Urinary bladder (tissue), 4 donors: Measurements from ENCODE around the gene MSX2. TPM values are rescaled to one million over a fixed set of nuclear protein-coding genes. Genes with fewer than 3 reads are reported as not detected.
A peak's percentile ranks its signal among the peaks of the same experiment; 100 is the strongest.

ENCODE experiments used
- DNase-seq: peaks from one replicate; pipeline ENCODE4 v3.0.0-alpha.2; 2015; ENCODE audit errors: extremely low spot score
- H3K27ac ChIP-seq: one replicate; pipeline ENCODE4 v1.5.1; 2013; ENCODE audit warnings: low read depth, mild to moderate bottlenecking, moderate library complexity
- H3K36me3 ChIP-seq: one replicate; pipeline ENCODE4 v1.6.1; 2013; ENCODE audit warnings: mild to moderate bottlenecking, moderate library complexity; ENCODE audit not compliant: insufficient read depth
- H3K4me1 ChIP-seq: one replicate; pipeline ENCODE4 v1.6.1; 2013; ENCODE audit warnings: mild to moderate bottlenecking, moderate library complexity; ENCODE audit not compliant: insufficient read depth
- H3K4me3 ChIP-seq: one replicate; pipeline ENCODE4 v1.5.1; 2013; ENCODE audit warnings: low read depth, low read length
- WGBS: extraction: QIAGEN DNeasy Blood & Tissue Kit; methylation state at CpG from one replicate; pipeline ENCODE4 v1.1.7; 2013; 5-methylcytosine and 5-hydroxymethylcytosine counted together
- polyA plus RNA-seq: library from polyadenylated mRNA; stranded (reverse); fragments of 200-250 nt; gene quantifications from one replicate; pipeline ENCODE4 v1.2.3, GENCODE V29; 2013
- total RNA-seq: library from RNA; depleted of rRNA; stranded (reverse); fragments of >200 nt; gene quantifications from one replicate; pipeline ENCODE4 v1.2.3, GENCODE V29; 2014
- donor health status: healthy with polysubstance abuse.
- donor health status: healthy.

Gene MSX2
- total and polyA plus RNA-seq, 2 donors, result 11.3 to 16.4 TPM

DNA sequence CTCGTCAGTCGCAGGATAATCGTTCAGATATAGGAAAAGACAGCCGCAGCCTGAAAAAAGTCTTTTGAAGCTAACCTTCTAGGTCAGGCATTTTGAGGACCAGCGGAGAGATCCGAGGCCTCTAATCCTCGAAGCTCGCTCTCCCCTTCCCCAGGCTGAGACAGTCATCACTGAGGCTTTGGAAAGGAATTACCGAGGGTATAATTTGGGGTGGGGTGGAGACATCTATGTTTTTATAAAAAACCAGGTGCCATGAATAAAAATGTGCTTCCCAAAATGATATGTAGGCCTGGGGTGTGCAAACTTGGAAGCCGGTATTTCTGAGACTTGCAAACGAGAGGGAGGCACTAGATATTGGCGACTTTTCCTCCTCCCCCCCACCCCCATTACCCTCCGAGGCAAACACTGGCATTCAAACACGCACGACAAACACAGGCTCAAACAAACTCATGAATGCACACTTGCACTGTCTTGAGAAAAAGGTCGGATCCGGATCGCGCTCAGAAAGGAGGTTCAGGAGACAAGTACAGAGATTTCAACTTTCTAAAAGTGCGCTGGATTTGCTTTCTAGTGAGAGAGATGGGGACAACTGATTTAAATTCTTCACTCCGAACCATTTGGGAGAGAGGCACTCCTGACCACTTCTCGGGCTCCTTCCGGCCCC, 935 bp upstream of the MSX2 start:
- no peak overlapping the region for H3K27ac ChIP-seq
- H3K4me1 ChIP-seq, result no peaks in the 10 kb centered on the region
- WGBS, result 24% methylated on average over 23 of the region's 23 CpGs
- no peak overlapping the region for H3K4me3 ChIP-seq
- DNase-seq, result no peak
- H3K36me3 ChIP-seq, result no peaks in the 10 kb centered on the region

DNA sequence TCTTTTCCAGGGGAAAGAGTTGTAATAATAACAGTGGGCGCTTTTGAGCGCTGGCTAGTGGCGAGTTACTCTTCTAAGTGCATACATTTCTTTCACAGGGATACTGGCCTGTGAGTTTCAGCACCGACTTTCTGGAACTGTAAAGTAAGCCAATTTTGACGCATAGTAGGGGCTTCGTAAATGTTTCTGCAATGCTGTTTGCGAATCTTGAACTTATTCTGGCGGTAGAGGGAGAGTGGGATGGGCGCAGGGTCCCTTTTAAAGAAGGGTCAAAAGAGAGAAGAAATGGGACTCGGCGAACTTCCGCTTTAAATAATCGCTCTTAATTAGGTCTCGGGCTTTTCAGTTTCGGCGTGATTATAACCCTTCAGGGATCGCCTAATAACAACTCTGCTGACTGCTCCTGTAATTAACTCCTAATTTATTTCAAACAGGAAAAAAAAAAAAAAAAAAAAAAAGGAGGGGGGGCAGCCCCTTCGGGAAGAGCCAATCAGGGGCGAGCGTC, 351 bp upstream of the MSX2 start:
- no peaks in the 10 kb centered on the region for H3K4me1 ChIP-seq
- DNase-seq, result no peak
- H3K36me3 ChIP-seq, result no peaks in the 10 kb centered on the region
- H3K27ac ChIP-seq, result no peak overlapping the region
- peak overlapping the region; percentile 79 for H3K4me3 ChIP-seq
- WGBS, result 1% methylated on average over 20 of the region's 20 CpGs

DNA sequence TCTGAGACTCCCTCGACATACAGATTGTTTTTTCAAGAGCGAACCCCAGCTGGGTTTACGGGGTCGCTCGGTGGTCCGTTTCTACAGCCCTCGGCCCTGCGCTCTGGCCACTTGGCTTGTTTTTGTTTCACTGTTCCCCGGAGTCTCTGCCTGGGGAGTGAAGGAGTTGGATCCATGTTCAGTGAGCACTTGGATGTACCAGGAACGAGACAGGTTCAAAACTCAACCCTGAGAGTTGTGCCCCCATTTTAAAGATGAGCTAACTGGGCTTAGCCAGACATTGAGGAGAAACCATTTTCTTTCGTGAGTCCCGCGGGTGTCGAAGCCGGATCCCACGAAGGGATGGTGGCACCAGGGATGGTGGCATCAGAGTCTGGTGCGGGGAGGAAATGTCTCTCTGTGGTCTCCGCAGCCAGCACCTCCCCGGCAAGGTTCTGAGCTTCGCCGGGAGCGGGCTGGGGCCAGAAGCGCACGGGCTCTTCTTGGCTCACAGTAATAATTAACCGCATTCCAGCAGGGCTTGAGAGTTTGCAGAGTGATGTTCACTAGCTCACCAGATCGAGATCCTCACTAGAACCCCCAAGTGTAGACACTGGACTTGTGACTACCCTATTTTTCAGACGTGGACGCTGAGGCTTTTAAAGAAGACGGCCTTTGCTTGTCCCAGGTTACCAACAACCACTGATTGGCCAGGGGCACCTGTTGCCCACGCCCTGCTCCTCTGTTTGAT, 1.0 kb downstream of the MSX2 start:
- Histone ChIP-seq H3K4me1 (no peaks in the 10 kb centered on the region), H3K27ac (peak overlapping the region; percentile 98)
- 12% methylated on average over 30 of the region's 30 CpGs for WGBS

DNA sequence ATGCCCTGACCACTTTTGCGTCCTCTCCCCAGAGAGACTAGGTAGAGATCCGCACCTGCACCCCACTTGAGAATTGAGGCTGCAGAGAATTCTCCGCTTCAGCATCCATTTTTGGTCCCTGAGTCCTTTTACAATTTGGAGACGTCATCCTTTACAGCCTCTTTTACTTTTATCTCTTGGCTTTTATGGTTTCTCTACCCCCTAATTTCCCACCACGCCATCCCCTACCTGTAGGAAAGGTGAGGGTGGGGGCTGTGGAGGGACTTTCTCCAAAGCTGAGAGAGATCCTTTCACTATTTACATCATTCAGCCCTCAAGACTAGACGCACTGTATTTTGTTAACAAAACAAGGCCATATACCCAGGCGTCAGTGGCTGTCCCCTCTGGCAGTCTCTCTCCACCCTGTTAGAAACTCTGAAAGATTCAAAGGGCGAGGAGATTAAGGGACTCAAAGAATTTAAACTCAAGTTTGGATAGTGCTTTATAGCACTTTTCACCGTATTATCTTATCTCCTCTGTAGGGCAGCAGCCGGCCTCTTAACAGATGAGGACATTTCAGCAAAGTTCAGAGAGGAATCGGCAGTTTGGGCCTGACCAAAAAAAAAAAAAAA, 1.7 kb downstream of the MSX2 start:
- 52% methylated on average over 11 of the region's 11 CpGs for WGBS
- H3K4me1 ChIP-seq, result no peaks in the 10 kb centered on the region
- H3K36me3 ChIP-seq, result no peaks in the 10 kb centered on the region
- peak overlapping the region; percentile 79 for H3K4me3 ChIP-seq
- no peak for DNase-seq
- no peak overlapping the region for H3K27ac ChIP-seq

More for the DNA sequence above, 1.0 kb downstream of the MSX2 start:
- no peak for DNase-seq
- peak overlapping the region; percentile 79 for H3K4me3 ChIP-seq
- H3K36me3 ChIP-seq, result no peaks in the 10 kb centered on the region

DNA sequence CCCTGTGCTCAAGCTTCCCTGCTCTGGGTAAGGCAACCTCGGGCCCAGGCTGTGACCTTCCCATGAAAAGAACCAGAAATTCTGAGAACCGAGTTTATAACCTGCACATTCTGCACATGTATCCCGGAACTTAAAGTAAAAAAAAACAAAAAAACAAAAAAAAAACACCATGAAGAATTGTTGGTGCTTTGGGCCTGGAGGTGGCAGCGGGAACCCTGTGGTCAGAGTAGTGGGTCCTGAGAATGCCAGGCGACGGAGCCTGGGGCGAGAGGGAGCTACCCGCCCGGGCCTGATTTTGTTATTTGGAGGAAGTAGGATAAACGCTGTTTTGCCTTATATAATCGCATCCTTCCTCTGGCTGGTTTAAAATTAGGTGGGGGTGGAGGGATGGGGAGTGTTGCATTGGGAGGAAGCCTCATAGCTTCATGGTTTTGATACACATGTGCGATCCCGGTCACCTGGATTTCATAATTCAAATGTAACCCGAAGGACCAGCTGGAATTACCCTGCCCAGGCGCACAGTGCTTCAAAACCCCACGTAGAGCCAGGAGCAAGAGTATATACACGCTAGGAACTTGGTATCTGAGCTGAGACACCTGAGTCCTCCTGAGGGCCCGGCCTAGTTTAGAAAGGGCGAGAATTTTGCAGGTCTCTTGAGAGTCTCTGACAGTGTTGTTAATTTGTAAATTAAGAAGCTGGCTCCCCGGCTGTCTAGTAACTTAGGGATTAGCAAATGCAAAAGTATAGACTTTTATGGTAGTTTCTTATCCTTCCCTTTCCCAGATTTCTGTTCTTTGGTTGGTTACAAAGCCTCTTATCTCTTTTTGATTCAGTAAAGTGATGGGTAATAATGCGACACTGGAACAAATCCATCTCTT, 2.8 kb downstream of the MSX2 start:
- DNase-seq, result no peak
- 62% methylated on average over 21 of the region's 21 CpGs for WGBS
- peak overlapping the region; percentile 8 for H3K4me3 ChIP-seq

DNA sequence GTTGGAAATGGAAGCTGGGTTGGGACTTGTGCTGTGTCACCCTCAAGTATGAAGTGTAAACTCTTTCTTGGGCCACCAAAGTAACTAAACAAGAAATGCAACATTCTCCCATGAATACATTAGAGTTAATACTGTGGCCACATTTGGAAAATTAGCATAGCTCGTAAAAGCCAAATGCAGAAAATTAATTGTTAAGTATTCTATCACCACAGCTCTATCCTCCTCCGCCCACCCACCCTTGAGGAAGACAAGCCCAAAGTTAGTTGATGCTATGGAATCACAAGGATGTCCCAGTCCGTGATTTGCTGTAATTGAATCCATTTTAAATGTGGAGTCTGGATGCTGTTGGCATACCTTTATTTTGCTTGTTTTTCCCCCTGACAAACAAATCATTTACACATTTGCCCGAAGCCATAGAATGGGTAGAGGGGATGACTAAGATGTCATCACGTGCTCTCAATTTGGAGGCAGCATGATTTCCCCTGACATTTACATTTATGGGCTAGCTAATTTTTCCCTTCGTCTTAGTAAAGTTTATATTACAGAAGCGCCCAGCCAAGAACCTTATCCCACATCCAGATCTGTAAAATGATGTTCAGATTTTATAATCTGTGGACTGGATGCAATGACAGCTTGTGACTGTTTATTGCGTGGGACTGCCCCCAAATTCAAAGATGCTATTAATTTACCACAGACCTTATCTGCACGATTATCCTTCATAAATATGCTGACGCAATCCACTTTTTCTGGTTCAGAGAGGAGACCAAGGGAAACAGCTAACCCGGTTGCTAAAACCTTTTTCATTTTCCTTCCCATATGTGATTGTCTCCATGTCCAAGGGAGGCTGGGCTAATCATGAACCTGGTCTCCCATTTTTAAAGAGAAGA, 3.7 kb downstream of the MSX2 start:
- DNase-seq, result no peak
- Histone ChIP-seq H3K4me1 (no peaks in the 10 kb centered on the region), H3K36me3 (no peaks in the 10 kb centered on the region), H3K4me3 (no peak overlapping the region), H3K27ac (no peak overlapping the region)
- 27% methylated on average over 11 of the region's 11 CpGs for WGBS

More for the DNA sequence above, 2.8 kb downstream of the MSX2 start:
- H3K4me1 ChIP-seq, result no peaks in the 10 kb centered on the region
- no peaks in the 10 kb centered on the region for H3K36me3 ChIP-seq
- no peak overlapping the region for H3K27ac ChIP-seq

DNA sequence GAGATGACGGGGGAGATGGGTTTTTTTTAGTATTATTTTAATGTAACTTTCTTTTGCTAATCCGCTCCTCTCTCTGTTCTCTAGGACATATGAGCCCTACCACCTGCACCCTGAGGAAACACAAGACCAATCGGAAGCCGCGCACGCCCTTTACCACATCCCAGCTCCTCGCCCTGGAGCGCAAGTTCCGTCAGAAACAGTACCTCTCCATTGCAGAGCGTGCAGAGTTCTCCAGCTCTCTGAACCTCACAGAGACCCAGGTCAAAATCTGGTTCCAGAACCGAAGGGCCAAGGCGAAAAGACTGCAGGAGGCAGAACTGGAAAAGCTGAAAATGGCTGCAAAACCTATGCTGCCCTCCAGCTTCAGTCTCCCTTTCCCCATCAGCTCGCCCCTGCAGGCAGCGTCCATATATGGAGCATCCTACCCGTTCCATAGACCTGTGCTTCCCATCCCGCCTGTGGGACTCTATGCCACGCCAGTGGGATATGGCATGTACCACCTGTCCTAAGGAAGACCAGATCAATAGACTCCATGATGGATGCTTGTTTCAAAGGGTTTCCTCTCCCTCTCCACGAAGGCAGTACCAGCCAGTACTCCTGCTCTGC, 4.8 kb downstream of the MSX2 start:
- H3K27ac ChIP-seq, result peak overlapping the region; percentile 31
- H3K4me3 ChIP-seq, result no peak overlapping the region
- no peaks in the 10 kb centered on the region for H3K36me3 ChIP-seq
- no peaks in the 10 kb centered on the region for H3K4me1 ChIP-seq
- 87% methylated on average over 18 of the region's 18 CpGs for WGBS
- DNase-seq, result no peak

DNA sequence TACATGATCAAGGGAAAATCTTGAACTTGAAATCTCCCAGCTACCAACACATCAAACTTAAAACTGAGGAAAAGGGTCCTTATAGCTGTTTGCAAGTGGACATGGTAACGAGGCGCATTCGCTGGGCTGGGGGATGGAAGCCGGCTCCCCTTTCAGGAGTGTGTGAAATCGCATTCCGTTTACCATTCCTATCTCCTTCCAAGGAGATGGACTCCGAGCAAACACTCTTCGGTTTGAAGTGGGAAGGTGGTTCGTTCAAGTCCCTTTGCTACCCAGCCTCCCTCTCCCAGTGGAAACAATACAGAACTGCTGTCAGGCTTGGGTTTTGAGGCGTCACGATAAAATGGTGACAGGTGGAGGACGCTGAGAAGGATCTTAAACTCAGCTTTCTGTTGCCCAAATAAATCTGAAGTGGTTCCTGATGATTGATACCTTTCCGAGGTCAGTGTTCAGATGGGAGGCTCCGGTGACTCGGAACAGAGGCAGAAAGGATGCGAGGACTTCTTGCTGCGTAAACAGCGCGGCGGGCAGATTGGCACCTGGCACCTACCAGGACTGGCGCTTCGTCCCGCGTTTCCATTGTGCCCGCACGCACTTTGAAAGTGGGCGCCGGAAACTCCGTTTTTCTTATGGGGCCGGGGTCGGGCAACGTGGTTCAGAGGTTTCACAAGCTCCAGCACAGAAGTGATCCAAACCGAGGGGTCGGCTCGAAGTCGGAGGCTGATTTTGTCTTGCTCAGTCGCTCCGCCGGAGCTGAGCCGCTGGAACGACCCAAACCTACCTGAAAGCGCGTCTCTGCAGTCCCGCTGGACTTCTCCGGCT, 7.0 kb downstream of the MSX2 start:
- H3K4me3 ChIP-seq, result no peak overlapping the region
- H3K36me3 ChIP-seq, result no peaks in the 10 kb centered on the region
- no peak for DNase-seq
- peaks cover 1% of the 10 kb centered on the region for H3K4me1 ChIP-seq
- no peak overlapping the region for H3K27ac ChIP-seq
- 57% methylated on average over 45 of the region's 45 CpGs for WGBS

DNA sequence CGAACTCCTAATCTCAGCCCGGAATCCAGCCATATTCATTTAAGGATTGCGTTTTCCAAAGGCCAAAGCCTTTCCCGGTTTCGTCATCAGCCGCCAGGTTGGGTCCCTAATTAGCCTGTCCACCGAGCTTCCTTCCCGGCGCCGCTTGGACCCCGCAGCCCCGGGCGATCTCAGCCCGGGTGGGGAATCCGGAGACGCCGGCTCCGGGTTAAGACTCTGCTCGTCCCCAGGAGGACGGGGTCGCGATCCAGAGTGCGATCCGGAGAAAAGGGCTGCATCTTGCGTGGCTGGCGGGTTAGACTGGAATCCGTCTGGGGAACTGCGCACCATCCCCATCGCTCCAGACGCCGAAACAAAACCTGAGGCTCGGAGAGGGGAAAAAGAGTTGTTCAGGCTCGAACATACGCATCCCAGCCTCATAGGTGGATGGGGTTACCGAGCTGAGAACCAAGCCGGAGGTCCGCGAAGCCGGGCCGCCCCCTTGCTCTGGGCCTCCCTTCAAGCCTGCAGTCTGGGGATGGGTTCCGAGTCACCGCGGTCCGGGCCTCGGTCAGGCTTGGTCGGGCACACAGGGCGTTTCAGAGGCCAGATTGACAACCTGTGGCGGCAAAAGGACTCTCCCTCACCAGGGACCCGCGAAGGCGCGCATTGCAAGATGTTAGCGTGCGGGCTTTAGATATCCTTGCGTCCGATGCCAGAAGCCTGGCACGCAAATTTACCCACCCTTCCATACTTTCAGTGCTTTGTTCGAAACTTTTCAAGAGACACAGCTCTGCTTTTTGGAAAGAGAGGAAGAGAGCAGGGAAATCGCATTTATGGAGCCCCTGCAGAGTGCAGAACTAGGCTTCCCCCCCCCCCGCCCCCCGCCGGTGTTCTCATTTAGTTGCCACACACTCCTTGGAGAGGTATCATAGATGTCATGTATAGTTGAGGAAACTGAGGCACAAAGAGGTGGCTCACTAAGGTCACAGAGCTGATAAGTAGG, 7.9 kb downstream of the MSX2 start:
- H3K36me3 ChIP-seq, result no peaks in the 10 kb centered on the region
- H3K4me3 ChIP-seq, result no peak overlapping the region
- peaks cover 1% of the 10 kb centered on the region for H3K4me1 ChIP-seq
- H3K27ac ChIP-seq, result no peak overlapping the region
- no peak for DNase-seq
- WGBS, result 53% methylated on average over 62 of the region's 62 CpGs

DNA sequence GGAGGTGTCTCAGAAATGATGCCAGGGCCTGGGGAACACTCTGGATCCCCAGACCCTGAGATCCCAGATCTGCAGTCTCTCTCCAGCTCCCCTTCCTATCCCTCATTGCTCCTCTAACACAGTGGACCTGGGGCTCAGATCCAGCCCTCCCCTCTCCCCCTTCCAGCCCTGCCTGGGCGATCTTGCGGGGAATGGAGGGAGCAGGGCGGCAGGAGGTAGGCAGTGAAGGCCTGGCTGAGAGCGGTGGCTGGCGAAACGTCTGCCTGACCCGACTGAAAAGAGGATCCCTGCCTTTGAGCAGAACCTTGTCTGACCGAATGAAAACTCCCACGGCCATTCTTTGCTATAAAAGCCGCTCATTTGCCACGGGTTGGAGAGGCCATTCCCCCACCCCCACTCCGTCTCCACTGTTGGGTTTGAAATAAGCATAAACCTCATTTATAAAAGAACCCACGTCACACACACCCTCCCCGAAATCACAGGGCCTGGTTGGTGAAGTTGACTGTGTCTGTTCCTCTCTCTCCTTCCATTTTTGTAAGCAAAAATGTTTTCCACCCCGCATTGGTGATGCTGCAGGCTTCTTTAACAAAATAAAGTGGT, 8.8 kb downstream of the MSX2 start:
- no peak for DNase-seq
- Histone ChIP-seq H3K27ac (peak overlapping the region; percentile 38), H3K4me1 (peaks cover 1% of the 10 kb centered on the region), H3K4me3 (no peak overlapping the region), H3K36me3 (no peaks in the 10 kb centered on the region)
- WGBS, result 69% methylated on average over 15 of the region's 15 CpGs
